ENCODE data around the gene NID2.

The NID2 gene

DNA sequence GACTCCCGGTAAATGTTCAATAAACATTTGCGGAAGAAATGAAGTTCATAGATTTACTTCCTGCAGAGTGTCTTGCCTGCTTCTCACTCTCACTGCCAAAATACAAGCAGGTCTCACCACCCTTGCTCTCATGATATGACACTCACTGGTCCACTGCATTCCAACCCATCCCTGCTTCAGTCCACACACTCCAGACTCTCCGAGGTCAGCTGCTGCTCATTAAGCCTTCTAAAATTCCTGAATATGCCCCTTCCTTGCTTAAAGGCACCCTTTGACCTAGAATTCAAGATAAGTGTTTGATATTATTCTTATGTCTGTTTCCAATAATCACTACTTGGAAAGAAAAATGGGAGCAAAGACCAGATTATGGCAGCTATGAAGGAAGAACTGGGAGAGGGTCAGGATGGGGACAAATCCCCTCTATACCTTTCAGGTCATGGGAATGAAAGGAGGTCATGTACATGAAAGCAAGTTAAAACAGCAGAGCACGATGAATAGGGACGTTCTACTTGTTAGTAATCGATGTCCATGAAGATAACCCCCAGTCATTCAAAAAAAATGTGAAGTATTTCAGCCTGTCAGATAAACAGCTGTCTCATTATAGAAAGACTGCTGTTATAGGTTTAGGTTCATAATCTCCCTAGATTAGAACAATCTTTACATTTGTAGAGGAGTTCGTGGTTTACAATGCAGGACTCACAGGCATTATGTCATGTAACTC lies 10.5 kb upstream of the NID2 start:
- DNase-seq (ENCODE audit: low read depth): no peak

DNA sequence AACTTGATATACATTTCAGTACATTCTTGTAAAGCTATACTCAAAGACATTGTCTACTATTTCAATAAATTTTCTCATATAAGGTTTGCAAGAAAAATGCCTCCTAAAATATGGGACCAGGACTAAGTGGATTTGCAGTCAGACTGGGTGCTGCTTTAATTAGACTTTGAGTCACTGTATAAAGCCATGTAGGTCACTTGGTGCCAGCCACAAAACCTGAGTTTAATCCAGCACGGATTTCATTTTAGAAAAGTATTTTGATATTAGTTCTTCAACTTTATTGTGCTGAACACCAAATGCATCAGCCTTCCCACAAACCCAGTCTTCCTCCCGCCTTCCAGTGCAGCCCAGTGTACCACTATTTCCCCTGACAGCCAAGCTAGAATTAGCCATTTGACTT lies 9.9 kb upstream of the NID2 start:
- no peak for DNase-seq (ENCODE audit: low read depth)

DNA sequence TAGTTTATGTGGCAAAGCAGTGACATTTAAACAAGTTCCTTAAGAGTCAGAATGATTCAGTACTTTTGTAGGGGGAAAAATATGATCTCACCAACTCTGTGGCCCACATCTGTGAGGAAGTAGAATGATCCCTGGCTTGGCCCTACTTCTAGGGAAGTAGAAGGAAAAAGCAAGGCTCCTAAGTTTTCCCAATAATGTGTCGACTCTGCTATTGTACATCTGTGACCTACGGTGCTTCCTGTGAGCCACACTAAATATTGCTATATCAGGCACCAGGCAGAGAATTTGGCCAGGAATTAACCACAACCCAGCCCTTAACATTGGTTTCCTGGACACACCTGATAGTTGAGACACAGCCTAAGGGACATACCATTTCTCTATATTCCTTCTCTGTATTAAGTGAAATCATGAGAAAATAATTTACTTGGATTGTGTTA lies 9.3 kb upstream of the NID2 start:
- no peak for DNase-seq (ENCODE audit: low read depth)

DNA sequence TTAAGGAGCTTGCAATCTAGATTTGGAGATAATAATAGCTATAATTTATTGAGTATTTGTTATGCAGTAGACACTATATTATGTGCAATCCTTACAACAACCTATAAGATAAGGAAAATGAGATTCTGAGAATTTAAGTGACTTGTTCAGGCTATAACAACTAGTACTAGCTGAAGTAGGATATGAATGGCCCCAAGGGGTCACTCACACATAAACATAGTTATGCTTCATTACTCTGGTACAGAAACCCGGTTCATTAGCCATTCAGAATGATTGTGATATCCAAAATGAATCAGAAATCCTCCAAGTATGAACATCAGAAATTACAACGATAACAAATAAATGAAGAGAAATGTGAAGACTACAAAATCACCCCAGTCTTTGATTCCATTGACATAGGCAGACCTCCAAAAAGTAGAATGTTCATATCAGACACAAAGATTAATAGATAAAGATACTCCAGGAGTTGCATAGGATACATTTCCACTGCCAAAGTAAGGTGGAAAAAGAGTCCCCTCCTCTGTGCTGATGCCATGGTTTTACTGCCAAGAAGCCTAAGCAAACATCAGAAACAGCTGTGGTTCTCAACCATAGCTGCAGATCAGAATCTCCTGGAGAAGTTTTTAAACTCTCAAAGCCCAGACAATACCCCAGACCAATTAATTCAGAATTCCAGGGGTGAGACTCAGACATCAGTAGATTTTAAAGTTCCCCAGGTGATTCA lies 8.6 kb upstream of the NID2 start:
- DNase-seq (ENCODE audit: low read depth): no peak

DNA sequence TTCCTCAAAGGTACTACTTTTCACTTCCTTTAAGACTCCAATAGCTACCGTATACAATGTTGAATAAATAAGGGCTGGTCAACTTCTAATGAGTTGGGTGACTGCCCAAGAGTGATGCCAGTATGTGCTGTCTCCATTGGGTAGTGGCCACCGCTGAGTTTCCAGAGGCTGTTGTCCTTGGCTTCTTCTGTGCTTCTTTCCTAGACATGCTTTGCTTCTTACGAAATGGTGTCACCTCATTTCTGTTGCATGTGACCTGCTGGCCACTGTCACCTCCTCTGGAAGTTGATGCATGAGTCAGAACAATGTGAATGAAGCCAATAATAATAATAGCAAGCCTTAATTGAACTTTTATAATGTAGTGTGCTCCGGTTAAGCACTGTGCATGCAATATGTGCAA lies 7.5 kb upstream of the NID2 start:
- no peak for DNase-seq (ENCODE audit: low read depth)

DNA sequence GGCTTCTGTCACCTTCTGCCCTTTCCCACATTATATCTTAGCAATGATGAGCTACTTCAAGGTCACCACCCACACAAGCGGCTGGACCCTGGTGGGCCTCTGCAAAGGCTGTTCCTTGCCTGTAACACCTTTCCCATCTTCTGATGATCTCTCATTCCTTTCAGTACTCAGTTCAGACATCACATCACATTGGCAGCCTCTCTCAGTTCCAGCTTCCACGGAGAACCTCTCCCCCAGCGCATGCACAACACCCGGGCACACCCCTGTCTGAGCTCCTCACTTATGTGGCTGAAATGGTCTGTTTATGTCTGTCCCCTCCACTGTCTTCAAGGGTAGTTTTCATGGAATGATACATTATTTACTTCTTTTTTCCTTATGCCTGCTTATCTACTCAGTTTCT lies 6.5 kb upstream of the NID2 start:
- no peak for DNase-seq (ENCODE audit: low read depth)

DNA sequence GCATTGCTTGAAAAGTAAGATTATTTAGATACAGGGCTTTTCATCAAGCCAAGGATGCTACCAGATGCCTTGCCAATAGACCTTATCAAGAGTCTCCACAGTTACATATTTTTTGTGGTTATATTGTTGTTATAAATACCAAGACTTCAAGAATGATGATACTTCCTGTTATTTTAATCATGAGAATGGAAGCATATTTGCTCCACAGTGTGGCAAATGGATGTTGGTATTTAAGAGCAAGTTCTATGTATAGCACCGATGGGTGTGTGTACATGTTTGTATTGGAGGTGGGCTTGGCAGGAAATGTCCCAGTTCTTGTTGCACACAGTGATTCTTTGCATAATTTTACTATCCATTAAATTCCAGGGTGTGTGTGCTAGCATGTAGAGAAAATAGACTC lies 4.4 kb upstream of the NID2 start:
- DNase-seq (ENCODE audit: low read depth): no peak

DNA sequence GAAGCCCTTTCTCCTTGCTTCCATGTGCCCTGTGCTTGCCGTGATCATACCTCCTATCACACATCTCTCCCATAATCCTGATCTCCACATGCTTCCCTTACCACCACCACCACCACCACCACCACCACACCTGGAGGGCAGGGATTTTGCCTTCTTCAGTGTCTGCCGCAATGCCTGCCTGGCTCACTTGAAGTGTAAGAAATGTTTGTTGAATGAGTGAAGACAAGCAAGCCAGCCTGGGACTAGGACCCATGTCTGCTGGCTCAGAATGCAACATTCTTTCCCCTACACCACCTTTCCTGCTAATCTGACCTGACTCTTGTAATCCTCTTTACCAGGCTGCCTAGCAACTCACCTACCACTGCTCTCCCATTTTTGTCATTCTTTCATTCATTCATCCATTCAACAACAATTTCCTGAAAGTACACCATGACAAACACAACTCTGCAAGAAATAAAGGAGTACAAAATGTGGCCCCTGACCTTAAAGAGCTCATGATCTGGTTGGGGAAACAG lies 3.5 kb upstream of the NID2 start:
- DNase-seq (ENCODE audit: low read depth): no peak

DNA sequence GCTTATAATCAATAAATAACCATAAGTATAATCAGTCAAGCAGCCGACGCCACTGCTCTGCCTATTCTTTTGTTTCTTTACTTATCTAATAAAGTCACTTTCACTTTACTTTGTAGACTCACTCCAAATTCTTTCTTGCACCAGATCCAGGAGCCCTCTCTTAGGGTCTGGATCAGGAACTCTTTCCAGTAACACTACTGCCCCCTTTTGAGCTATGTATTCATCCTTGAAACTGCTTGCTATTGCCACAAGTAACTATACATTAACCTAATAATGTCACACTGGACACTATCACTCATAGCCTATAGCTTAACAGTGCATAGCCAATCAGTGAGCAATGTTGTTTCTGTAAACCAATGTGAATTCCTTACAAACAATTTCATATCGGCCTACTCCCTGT lies 2.8 kb upstream of the NID2 start:
- DNase-seq (ENCODE audit: low read depth): no peak

DNA sequence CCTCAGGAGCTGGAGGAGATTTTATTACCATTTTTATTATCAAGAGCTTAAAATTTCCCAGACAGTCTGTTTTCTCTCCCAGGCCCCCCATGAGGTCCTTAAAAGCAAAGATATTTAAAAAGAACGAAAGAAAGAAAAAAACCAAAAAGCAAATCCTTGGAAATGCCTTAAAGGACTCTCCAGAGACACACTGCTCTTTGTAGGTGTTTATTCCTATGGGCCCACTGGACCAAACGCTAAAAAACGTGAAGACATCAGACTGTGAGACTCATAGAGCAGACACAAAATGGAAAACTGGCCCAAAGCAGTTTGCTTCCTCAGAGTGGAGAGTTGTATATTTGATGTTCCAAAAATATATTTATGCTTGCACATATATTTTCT lies 1.2 kb upstream of the NID2 start:
- no peak for DNase-seq (ENCODE audit: low read depth)

DNA sequence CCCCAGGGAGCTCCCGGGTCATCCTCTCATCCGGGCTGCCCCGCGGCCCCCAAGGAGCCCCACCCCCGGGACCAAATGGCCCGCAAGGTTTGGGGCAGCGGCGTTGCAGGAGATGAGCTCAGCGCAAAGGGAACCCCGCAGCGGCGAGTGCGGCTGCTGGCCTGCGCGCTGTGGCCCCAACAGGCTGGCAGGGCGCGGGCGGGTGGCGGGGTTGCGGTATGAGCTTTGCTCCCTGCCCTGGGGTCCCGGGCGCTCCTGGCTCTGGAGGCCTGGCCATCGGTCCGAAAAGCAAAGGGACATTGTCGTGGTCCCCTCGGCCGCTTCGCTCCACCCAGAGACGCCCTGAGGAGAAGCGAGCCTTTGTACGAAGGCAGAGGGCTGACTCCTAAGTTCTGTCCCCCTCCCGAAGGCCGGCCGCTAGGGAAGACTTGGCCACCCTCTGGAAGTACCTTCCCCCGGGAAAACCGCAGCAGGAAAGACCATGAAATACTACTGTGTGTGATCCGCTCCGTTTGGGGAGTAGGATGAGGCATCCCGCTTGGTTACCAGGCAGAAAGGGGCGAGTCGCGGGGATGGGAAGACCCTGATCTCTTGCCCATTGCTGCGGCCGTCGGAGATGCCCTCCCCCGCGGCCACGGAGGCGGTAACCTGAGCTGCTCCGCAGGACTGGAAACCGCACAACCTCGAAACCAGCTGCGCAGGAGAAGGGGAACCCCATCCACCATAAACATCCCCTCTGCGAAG lies 620 bp upstream of the NID2 start:
- no peak for DNase-seq (ENCODE audit: low read depth)

DNA sequence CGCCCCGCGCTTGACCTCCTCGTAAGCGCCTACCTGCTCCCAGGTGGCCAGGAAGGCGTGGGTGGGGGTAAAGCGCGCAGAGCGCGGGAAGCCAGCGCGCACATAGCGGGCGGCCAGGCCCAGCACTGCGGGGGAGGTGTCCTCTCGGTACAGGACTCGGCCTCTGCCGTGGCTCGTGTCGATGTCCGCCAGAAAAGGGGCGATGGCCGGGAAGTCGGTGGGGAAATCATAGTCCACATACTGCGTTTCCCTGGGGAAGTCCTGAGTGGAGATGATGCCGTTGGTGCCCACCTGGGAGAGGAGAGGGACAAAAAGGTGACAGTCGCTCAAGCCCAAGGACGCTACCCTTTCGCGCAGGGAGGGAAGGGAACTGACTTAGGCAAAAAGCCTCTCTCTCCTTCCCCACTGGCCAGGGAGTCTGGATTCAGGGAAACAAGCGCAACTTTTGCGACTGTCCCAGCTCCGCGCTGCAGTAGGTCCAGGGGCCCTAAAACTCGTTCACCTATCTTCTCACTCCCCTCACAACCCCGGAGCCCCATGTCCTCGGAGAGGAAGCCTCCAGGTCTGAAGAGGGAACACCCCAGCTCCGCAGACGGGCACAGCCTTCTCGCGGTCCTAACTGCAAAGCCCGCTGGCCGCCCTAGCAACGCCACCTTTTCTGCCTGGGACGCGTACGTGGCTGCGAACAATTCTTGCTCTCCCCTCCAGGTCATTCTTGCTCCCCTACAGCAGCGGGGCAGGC lies 815 bp downstream of the NID2 start:
- no peak for DNase-seq (ENCODE audit: low read depth)

DNA sequence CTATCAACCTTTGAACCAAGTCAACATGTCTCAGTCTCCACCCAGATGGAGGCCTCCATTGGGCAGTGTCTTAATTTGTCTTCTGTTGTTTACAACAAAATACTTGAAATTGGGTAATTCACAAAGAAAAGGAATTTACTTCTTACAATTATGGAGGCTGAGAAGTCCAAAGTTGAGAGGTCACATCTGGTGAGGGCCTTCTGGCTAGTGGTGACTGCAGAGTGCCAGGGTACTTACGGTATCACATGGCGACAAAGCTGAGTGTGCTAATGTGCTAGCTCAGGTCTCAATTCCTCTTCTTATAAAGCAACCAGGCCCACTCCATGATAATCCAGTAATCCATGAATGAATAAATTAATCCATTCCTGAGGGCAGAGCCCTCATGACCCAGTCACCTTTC lies 4.7 kb downstream of the NID2 start:
- DNase-seq (ENCODE audit: low read depth): no peak

DNA sequence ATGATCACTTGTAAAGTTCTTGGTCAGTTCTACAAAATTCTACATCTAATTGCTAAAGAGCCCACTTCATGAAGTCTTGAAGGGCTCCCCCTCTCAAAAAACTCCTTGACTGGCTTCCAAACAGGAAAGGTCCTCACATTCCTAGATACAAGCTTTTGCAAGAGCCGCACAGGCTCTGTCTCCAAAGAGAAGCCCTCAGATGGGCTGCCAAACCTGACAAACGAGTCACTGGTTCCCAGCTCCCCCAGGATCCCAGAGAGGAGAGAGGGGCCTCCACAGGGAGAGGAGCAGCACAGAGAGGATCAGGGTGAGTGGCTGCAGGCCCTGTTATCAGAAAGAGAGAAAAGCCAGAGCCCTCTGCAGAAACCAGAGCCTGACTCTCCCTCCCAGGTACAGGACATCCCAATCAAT lies 5.8 kb downstream of the NID2 start:
- no peak for DNase-seq (ENCODE audit: low read depth)

DNA sequence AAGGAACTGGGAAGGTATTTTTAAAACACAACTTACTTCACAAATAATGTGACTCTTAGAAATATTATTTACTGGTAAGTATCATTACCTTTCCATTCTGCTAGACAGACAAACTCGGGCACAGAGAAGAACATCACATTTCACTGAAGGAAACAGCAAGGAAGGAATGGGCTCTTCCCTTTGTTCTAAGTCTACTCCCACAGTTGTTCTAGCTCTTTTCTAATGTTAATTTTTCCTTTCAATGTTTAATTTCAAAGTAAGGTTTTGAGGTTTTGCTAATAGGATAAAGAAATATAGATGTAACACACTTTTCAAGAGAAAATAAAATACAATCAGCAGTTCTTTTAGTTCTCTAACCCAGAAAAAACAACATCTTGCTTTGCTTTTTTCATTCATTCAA lies 7.0 kb downstream of the NID2 start:
- DNase-seq (ENCODE audit: low read depth): no peak

DNA sequence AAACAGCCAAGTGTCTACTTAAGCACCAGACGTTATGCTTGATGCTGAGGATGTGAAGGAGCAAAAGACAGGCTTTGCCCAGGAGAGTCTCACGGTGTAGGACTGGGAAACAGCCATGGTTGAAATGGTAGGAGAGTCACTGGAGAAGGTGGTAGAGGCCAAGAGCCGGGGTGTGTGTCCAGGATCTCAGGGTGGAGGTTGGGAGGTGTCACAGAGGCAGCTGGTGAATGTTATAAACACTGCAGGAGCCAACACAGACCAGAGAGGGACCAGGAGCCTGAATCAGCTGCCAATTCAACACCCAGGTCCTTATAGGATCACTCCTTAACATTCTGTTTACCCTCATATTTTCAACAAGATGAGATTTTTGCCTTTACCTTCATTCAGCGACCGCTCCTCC lies 7.5 kb downstream of the NID2 start:
- DNase-seq (ENCODE audit: low read depth): no peak

DNA sequence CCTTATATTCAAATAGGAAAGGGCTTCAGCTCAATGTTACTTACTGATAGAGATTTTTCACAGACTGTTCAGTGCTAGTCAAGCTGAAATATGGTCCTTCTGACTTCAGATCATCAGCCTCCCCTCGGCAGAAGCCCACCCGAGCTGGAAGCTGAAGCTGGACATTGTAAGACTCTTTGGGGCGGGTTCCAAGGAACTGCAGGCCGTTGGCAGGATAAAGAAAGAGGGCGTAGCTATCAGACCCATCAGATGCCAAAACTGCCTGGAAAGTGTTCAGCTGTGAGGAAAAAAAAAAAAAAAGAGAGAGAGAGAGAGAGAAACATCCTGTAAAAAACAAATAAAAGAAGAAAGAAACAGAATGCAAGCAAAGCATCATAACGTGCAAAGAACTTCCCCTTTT lies 8.8 kb downstream of the NID2 start:
- DNase-seq (ENCODE audit: low read depth): no peak

DNA sequence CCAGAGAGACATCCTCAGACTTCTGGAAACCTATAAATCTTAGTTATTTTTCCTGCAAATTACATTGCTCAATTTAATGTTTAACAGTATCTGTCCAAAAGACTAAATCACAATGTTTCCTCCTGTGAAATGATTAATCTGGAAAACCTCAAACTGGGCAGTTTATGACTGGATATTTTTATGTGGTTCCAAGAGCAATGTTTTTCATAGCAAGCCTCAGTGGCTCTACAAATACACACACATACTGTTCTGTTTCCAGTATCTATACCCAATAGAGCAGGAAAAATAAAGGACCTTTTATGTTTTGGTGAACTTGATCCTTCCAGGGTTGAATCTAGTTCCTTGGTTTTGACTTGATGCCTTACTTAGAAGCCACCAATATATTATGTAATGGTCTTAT lies 9.2 kb downstream of the NID2 start:
- DNase-seq (ENCODE audit: low read depth): no peak

DNA sequence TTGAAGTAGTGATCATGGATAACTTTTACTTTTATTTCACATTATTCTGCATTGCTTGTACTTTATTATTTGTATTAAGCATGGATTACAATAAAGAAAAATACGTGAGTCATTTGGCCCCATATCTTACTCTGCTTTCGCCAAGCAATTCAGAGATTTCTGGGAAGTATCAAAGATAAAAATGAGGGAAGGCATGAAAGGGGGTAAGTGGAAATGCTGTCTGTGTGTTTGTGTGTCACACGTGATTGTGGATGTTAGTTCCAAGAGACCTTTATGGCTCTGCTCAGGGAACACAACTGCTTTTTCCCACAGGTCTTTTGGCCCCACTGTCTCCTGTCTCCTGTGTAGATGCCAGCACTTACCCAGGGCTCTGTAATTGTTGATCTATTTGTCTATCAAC lies 10.5 kb downstream of the NID2 start:
- no peak for DNase-seq (ENCODE audit: low read depth)

DNA sequence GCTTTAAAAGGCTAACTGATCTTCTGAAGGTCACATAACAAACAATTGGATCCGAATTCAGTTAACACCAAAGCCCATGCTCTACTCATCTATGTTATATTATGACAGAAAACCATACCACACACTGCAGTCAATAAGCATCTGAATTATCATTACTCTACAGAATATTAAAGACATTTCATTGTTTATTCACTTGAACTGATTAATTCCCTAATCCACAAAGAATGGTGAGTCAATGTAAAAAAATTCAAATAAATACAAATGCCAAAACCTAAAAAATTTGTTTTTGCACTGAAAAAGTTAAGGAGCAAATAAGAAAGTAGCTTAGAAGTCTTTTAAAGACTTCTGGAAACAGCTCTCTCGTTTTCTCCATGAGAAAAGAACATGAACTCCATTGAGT lies 13.7 kb downstream of the NID2 start:
- DNase-seq (ENCODE audit: low read depth): no peak

DNA sequence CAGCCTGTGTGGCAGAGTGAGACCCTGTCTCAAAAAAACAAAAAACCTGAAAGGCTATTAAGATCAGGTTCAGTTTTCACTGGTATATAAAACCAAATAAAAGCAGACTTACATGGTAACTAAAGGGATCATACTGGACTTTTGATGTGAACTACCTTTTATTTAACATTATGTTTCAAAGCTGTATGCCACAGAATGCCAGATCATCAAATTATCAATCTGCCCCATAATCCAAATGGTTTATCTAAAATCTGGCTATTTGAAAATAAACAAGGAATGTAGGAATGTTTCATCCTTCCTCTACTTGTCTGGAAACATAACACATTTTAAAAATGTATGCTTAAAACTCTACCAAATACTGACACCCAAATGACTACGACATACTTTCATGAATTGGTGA lies 14.2 kb downstream of the NID2 start:
- DNase-seq (ENCODE audit: low read depth): no peak

DNA sequence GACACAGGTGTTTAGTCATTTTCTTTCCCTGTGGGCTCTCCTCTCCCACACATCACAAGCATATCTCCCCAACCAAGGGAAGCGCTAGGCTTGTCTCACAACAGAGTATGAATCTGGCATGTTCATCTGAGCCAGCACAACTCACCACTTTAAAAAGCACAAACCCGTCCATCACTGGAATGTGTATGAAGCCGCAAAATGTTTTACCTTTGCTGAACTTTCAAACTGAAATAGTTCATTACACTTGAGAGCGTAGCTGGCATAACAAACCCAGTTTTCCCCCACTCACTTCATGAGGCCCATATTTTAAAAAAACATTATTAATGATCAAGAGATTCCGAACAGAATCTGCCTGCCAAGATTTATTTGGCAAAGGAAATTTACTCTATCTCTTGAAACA lies 15.8 kb downstream of the NID2 start:
- DNase-seq (ENCODE audit: low read depth): peak; percentile 62
